Left ventricle myocardium inferior (tissue), 1 donor: ENCODE measurements around the gene NTM. TPM values are rescaled to one million over a fixed set of nuclear protein-coding genes. Genes with fewer than 3 reads are reported as not detected.
"Not testable (repeated sequence)": the region's sequence is repeated elsewhere in the genome, so short reads cannot be mapped to it uniquely, and the experiment has no call there.

Experiments
- DNase-seq: peaks from one replicate; pipeline ENCODE4 v3.0.0-alpha.2; 2020
- H3K27ac ChIP-seq: fragments of 200-600 bp; replicated peaks from 2 replicates; pipeline ENCODE4 v1.8.0; 2021
- H3K27me3 ChIP-seq: fragments of 200-600 bp; 2 replicates; pipeline ENCODE4 v1.8.0; 2021; ENCODE audit warnings: low read depth
- H3K36me3 ChIP-seq: fragments of 200-600 bp; 2 replicates; pipeline ENCODE4 v1.8.0; 2021
- H3K4me1 ChIP-seq: fragments of 200-600 bp; 2 replicates; pipeline ENCODE4 v1.8.0; 2021
- H3K4me3 ChIP-seq: fragments of 200-600 bp; 2 replicates; pipeline ENCODE4 v1.8.0; 2021; ENCODE audit warnings: mild to moderate bottlenecking, moderate library complexity
- H3K9me3 ChIP-seq: fragments of 200-600 bp; replicated peaks from 2 replicates; pipeline ENCODE4 v1.8.0; 2021
- intact Hi-C: fragments of 100-400 bp; cut with micrococcal nuclease; formaldehyde crosslinking; loops from one replicate; pipeline ENCODE4 v1.11.0; 2022
- total RNA-seq: library from RNA; stranded (reverse); fragmentation: NEBNext Ultra II Directional; extraction: Animal tissue kit (Norgen Biotek cat#: 25700); gene quantifications from one replicate; pipeline ENCODE4 v1.2.1, GENCODE V29; 2021
- TF ChIP-seq, protein P1 (sequence below): fragments of 200-600 bp; IDR thresholded peaks from 2 replicates; pipeline ENCODE4 v1.8.0; 2021; ENCODE audit warnings: antibody characterized with exemption, mild to moderate bottlenecking, borderline replicate concordance
- donor health status: DM: no; HTN: yes; CAD: no; lungs with severe emphysema.

Gene NTM
- total RNA-seq, 1 donor from 2014 or later: 1.0 TPM

DNA sequence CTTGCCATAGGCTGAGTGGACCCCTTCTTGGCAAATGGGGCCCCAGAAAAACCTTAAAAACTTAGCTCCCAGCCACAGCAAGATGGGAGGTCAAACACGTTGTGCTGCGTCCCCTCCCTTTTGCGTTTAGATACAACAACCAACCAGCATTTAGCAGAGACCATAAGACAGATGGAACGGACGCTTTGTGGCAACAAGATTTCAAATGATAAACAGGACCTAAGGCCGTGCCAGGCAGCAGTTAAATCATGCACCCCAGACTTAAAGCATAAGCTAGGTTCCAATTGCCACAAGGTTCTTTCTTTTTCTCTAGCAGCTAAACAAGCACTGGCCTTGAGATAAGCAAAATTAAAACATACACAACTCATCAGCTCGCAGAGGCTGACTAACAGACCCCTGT lies 39.4 kb upstream of the NTM start:
- Histone ChIP-seq H3K27me3 (peaks cover 79% of the 10 kb centered on the region), H3K9me3 (no peaks in the 10 kb centered on the region), H3K36me3 (no peaks in the 10 kb centered on the region), H3K4me1 (no peaks in the 10 kb centered on the region), H3K27ac (no peak overlapping the region), H3K4me3 (no peak overlapping the region)
- intact Hi-C loops: no loop called here
- TF ChIP-seq, protein P1, sequence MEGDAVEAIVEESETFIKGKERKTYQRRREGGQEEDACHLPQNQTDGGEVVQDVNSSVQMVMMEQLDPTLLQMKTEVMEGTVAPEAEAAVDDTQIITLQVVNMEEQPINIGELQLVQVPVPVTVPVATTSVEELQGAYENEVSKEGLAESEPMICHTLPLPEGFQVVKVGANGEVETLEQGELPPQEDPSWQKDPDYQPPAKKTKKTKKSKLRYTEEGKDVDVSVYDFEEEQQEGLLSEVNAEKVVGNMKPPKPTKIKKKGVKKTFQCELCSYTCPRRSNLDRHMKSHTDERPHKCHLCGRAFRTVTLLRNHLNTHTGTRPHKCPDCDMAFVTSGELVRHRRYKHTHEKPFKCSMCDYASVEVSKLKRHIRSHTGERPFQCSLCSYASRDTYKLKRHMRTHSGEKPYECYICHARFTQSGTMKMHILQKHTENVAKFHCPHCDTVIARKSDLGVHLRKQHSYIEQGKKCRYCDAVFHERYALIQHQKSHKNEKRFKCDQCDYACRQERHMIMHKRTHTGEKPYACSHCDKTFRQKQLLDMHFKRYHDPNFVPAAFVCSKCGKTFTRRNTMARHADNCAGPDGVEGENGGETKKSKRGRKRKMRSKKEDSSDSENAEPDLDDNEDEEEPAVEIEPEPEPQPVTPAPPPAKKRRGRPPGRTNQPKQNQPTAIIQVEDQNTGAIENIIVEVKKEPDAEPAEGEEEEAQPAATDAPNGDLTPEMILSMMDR: no peak
- no peak for DNase-seq

DNA sequence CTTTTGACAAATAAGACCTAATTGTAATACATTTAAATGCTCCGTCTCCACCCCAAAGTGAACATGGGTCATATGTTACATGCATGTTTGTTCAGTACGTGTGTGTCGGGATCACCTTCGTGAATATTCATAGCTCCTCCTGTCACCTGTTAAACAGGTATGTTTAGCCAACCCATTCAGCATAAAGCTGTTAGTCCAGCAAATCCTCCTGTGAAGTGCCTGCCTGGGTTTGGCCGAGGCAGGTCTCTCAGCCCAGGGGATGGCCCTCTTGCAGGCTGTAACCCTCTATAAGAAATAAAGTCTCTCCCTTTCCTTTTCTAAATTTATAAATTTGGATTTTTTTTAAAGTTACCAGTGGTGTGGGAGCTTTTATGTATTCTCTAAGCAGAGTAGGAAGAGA lies 38.9 kb upstream of the NTM start:
- TF ChIP-seq, protein P1: no peak
- H3K9me3 ChIP-seq: no peaks in the 10 kb centered on the region
- H3K27ac ChIP-seq: no peak overlapping the region
- H3K36me3 ChIP-seq: no peaks in the 10 kb centered on the region
- H3K4me1 ChIP-seq: no peaks in the 10 kb centered on the region
- peaks cover 74% of the 10 kb centered on the region for H3K27me3 ChIP-seq
- intact Hi-C loops: no loop called here
- H3K4me3 ChIP-seq: no peak overlapping the region
- no peak for DNase-seq

DNA sequence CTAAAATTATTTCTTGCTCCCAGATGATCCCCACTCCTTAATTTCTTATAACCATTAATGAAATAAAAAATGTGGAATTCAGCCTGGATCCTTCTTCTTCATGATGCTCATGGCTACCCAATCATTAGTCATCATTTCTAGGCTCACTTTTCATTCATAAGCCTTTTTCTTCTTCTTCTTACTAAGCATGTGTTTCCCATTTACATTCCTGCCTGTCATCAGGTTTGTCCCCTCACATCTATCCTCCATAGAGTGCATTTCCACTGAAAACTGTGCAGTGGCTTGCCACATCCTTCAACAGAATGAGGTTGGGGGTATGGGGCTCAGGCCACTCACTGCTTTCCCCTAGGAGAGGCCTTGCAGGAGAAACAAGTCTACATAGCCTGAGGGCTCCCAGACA lies 35.8 kb upstream of the NTM start:
- no peak for DNase-seq
- intact Hi-C loops: no loop called here
- H3K4me1 ChIP-seq: no peaks in the 10 kb centered on the region
- TF ChIP-seq, protein P1: no peak
- H3K27me3 ChIP-seq: peaks cover 72% of the 10 kb centered on the region
- H3K9me3 ChIP-seq: no peaks in the 10 kb centered on the region
- no peak overlapping the region for H3K4me3 ChIP-seq
- H3K27ac ChIP-seq: no peak overlapping the region
- no peaks in the 10 kb centered on the region for H3K36me3 ChIP-seq

DNA sequence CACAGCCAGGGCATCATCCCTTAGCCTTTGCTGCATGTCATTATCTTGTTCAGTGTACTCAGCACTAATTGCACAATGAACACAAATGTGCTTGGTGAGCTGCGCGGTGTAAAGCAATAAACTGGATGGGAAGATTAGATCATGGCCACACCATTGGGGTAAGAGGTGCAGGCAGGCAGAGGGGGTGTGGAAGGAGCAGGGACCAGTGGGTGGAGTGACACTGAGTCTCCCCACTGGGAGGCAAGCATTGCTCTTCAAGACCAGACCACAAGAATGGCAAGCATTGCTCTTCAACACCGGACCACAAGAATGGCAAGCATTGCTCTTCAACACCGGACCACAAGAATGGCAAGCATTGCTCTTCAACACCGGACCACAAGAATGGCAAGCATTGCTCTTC lies 28.5 kb upstream of the NTM start:
- H3K4me3 ChIP-seq, H3K27ac ChIP-seq, DNase-seq, intact Hi-C loops, H3K36me3 ChIP-seq, H3K4me1 ChIP-seq, H3K9me3 ChIP-seq: not testable (repeated sequence)
- peaks cover 38% of the 10 kb centered on the region for H3K27me3 ChIP-seq

DNA sequence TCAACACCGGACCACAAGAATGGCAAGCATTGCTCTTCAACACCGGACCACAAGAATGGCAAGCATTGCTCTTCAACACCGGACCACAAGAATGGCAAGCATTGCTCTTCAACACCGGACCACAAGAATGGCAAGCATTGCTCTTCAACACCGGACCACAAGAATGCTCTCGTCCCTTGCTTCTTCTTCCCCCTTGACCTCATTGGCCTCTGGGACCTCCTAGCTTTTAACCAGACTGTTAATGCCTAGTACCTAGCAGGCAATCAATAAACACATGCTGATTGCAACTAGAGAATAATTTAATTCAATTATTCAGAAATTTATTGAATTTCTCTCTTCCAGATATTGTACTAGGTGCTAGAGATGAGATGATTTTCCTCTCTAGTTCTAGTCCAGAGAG lies 28.0 kb upstream of the NTM start:
- DNase-seq, H3K36me3 ChIP-seq, H3K4me1 ChIP-seq, intact Hi-C loops, H3K4me3 ChIP-seq, H3K9me3 ChIP-seq, H3K27ac ChIP-seq: not testable (repeated sequence)
- H3K27me3 ChIP-seq: peaks cover 38% of the 10 kb centered on the region

DNA sequence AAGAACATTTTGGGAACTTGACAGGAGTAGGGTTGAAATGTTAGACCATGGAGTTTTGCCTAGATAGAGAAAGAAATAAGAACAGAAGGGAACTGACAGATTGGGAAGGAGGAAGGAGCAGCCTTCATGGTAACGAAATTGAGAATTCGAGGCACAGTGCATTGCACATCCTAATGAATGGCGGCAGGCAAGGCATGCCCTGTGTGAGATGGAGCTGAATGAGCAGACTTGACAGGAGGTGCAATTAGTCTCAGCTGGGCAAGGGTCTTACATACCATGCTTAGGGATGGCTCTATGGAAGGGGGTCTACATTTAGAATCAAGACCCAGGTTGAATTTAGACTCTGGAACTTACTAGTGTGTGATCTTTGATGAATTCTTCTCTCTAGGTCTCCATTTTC lies 25.0 kb upstream of the NTM start:
- no peak for DNase-seq
- H3K36me3 ChIP-seq: no peaks in the 10 kb centered on the region
- H3K4me1 ChIP-seq: no peaks in the 10 kb centered on the region
- no peaks in the 10 kb centered on the region for H3K9me3 ChIP-seq
- H3K27ac ChIP-seq: no peak overlapping the region
- intact Hi-C loops: no loop called here
- H3K4me3 ChIP-seq: no peak overlapping the region
- TF ChIP-seq, protein P1: no peak
- H3K27me3 ChIP-seq: peaks cover 27% of the 10 kb centered on the region
